Measurements from ENCODE around the gene CHKA. TPM values are rescaled to one million over a fixed set of nuclear protein-coding genes. Genes with fewer than 3 reads are reported as not detected.

Gene CHKA
- total and polyA plus RNA-seq, 2 donors from 2014 or later: 23.2 to 26.3 TPM

DNA sequence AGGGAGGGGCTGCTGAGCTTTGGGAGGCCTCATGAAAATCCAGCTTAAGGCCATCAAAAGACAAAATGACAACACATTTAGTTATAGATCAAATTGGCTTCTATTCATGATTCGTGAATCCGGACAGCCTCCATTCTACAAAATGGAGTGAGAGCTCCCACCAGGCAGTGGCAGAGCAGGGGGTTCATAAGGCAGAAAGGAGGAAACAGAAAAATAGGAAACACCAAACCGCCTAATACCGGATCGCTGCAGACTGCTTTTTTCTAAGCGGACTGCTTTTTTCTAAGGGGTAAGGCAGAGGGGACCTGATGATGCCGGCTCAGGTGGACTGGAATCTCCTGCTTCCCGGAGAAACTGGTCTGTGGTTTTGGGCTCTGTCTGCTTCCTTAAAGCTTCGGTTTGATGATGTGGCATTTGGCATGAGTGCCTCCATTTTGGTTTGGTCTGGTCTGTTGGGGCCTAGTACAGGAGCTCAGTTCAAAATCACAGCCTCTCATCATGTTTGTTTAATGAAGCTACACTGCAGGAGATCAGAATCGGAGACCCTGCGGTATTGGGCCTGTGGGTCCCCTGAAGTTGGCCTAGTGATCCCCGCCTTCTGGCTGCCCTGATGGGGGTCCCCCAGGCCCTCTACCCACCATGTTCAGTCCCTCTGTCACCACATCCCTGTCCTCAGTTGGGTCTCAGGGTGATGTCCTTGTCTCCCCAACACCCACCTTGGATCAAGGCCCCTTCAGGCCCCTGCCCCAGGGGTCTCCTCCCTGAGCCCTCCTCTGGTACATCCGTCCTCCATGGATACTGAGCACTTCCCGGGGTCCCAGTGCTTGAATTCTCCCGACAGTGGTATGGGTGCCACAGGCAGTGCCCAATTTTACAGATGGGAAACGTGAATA is 109.9 kb downstream of the CHKA start:
- peak overlapping the region in 1 of 3 donors; percentile 49 for H3K4me3 ChIP-seq (ENCODE audit: low read length in 3 of 3)
- H3K27me3 ChIP-seq (ENCODE audit: control insufficient read depth, insufficient read depth, low read length): no peaks in the 10 kb centered on the region
- H3K36me3 ChIP-seq (ENCODE audit: control insufficient read depth in 2 of 3, insufficient read depth in 3 of 3, low read length in 3 of 3): no peaks in the 10 kb centered on the region
- H3K9ac ChIP-seq (ENCODE audit: low read length in 3 of 3): no peak overlapping the region
- intact Hi-C loops (cut with DNase I): no loop called here
- TF ChIP-seq, protein P1, sequence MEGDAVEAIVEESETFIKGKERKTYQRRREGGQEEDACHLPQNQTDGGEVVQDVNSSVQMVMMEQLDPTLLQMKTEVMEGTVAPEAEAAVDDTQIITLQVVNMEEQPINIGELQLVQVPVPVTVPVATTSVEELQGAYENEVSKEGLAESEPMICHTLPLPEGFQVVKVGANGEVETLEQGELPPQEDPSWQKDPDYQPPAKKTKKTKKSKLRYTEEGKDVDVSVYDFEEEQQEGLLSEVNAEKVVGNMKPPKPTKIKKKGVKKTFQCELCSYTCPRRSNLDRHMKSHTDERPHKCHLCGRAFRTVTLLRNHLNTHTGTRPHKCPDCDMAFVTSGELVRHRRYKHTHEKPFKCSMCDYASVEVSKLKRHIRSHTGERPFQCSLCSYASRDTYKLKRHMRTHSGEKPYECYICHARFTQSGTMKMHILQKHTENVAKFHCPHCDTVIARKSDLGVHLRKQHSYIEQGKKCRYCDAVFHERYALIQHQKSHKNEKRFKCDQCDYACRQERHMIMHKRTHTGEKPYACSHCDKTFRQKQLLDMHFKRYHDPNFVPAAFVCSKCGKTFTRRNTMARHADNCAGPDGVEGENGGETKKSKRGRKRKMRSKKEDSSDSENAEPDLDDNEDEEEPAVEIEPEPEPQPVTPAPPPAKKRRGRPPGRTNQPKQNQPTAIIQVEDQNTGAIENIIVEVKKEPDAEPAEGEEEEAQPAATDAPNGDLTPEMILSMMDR (IDR thresholded peaks at IDR 0.05; ENCODE audit: borderline replicate concordance, extremely low read depth, insufficient read depth): no peak
- H3K27ac ChIP-seq (ENCODE audit: low read depth in 2 of 2, low read length in 2 of 2): peak overlapping the region; percentile 92 to 95
- peaks cover 0 to 41% (median 18%) of the 10 kb centered on the region in 3 donors for H3K4me1 ChIP-seq (ENCODE audit: control insufficient read depth in 2 of 3, insufficient read depth in 2 of 3, low read depth in 1 of 3, low read length in 3 of 3)
- peak in 1 of 5 donors; percentile 47 for DNase-seq
- H3K9me3 ChIP-seq (ENCODE audit: control insufficient read depth in 2 of 3, insufficient read depth in 1 of 3, low read length in 3 of 3): no peaks in the 10 kb centered on the region
- no peak for FAIRE-seq

- peak in 3 of 5 donors; percentile 50 to 98 (median 55) for DNase-seq
- Histone ChIP-seq H3K4me3 (ENCODE audit: low read length in 3 of 3) (peak within 1 kb of the TSS in 2 of 3 donors; percentile 6 to 49), H3K27ac (ENCODE audit: low read depth in 2 of 2, low read length in 2 of 2) (peak within 1 kb of the TSS; percentile 92 to 95), H3K36me3 (ENCODE audit: control insufficient read depth in 2 of 3, insufficient read depth in 3 of 3, low read length in 3 of 3) (no peaks in the 10 kb centered on the region), H3K9ac (ENCODE audit: low read length in 3 of 3) (peak within 1 kb of the TSS in 1 of 3 donors; percentile 77), H3K9me3 (ENCODE audit: control insufficient read depth in 2 of 3, insufficient read depth in 1 of 3, low read length in 3 of 3) (no peaks in the 10 kb centered on the region), H3K4me1 (ENCODE audit: control insufficient read depth in 2 of 3, insufficient read depth in 2 of 3, low read depth in 1 of 3, low read length in 3 of 3) (peaks cover 0 to 41% (median 18%) of the 10 kb centered on the region in 3 donors), H3K27me3 (ENCODE audit: control insufficient read depth, insufficient read depth, low read length) (no peaks in the 10 kb centered on the region)
- TF ChIP-seq, protein P1 (IDR thresholded peaks at IDR 0.05; ENCODE audit: borderline replicate concordance, extremely low read depth, insufficient read depth): no peak
- FAIRE-seq: no peak
- intact Hi-C loops (cut with DNase I): no loop called here
Measured at GRCh38 chr11:68010090-68011041, 110.8 kb downstream of the CHKA start, which contains the start of gene ALDH3B1. ALDH3B1 (plus strand) TSS chr11:68010327; CDS start chr11:68015298, 4,971 bp downstream.

DNA sequence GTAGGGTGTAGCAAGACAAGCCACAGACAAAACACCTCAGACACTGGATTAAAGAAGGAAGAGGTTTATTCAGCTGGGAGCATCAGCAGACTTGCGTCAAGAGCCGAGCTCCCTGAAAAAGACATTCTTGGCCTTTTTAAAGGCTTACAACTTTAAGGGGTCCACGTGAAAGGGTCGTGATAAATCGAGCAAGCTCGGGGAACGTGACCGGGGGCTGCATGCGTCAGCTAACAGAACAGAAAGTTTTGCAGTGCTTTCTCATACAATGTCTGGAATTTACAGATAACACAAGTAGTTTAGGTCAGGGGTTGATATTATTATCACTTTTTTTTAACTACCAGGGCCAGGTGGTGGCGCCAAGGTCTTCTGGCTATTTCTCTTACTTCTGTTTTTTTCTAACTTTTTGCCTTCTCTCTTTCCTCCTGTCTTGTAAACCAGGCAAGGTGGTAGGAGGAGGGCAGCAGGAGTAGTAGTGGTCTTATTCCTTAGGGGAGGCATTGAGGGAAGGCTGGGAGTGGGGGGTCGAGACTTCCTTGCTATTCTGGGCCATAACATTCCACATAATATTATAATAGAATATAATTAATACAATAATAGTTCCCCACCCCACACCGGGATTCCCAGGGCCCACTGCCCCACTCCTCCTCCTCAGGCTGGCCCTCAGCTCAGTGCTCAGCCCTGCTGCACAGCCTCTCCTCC is 111.6 kb downstream of the CHKA start:
- Histone ChIP-seq H3K9ac (ENCODE audit: low read length in 3 of 3) (peak overlapping the region in 1 of 3 donors; percentile 26), H3K27me3 (ENCODE audit: control insufficient read depth, insufficient read depth, low read length) (no peaks in the 10 kb centered on the region), H3K9me3 (ENCODE audit: control insufficient read depth in 2 of 3, insufficient read depth in 1 of 3, low read length in 3 of 3) (no peaks in the 10 kb centered on the region), H3K27ac (ENCODE audit: low read depth in 2 of 2, low read length in 2 of 2) (peak overlapping the region; percentile 92 to 95), H3K4me3 (ENCODE audit: low read length in 3 of 3) (peak overlapping the region in 1 of 3 donors; percentile 49), H3K36me3 (ENCODE audit: control insufficient read depth in 2 of 3, insufficient read depth in 3 of 3, low read length in 3 of 3) (no peaks in the 10 kb centered on the region), H3K4me1 (ENCODE audit: control insufficient read depth in 2 of 3, insufficient read depth in 2 of 3, low read depth in 1 of 3, low read length in 3 of 3) (peaks cover 0 to 37% (median 18%) of the 10 kb centered on the region in 3 donors)
- intact Hi-C loops (cut with DNase I): no loop called here
- TF ChIP-seq, protein P1 (IDR thresholded peaks at IDR 0.05; ENCODE audit: borderline replicate concordance, extremely low read depth, insufficient read depth): peak; percentile 10
- peak in 1 of 5 donors; percentile 56 for DNase-seq
- no peak for FAIRE-seq
